ENCODE results near the gene LINC00237.

The LINC00237 gene

DNA sequence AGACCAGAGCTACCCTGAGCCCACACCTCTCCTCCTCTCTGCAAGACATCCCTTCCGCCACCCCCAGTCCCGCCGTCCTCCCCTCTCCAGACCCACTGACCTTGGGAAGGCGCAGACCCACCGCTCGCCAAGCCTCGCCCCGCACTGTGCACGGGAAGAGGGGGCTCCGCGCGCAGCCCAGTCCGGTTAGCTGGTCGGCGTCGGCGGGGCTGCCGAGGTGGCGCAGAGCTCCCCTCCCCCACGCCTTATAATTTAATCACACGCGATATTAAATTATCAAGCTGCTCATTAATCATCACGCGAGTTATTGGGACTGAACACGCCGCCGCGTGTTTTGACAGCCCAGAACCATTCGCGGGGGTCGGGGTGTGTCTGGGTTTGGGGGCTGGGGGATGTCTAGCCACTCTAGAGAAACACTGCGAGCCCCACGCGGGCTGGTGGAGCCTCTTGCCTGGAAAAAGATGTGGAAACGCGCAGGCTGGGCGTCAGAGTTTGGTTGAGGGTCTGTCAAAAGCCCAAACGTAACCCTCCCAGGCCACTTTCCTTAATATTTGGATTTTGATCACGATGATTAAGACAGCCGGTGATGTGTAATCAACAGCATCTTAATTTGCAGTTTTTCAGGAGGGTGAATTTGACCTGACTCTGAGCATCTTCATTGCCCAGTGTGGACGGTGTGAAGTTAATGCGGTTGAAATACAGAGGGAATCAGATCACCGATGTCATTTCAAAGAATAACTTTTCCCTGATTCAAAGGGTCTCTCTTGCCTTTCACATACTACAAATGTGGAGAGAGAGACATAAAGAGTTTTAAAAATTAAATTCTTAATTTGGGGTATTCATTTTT is at the start of gene LINC00237:
LINC00237 (minus strand) TSS at position 188 of the 847 bp plus-strand sequence.
- FAIRE-seq = no peak
- no peak for TF ChIP-seq CTCF (IDR thresholded peaks at IDR 0.05; ENCODE audit: insufficient read depth, missing control alignments)
- DNase-seq (ENCODE audit: insufficient read length, low spot score) = no peak

DNA sequence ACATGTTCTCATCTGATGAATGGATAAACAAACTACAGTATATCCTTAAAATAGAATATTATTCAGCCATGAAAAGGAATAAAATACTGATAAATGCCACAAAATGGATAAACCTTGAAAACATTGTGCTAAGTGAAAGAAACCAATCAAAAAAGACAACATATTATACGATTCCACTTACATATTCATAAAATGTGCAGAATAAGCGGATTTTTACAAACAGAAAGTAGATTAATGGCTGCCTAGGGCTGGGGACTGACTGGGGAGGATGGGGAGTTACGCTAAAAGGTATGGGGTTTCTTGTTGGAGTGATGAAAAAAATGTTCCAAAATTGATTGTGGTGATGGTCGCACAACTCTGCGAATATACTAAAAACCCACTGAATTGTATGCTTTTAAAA is 49.1 kb upstream of the LINC00237 start:
- DNase-seq (ENCODE audit: insufficient read length, low spot score) = no peak

DNA sequence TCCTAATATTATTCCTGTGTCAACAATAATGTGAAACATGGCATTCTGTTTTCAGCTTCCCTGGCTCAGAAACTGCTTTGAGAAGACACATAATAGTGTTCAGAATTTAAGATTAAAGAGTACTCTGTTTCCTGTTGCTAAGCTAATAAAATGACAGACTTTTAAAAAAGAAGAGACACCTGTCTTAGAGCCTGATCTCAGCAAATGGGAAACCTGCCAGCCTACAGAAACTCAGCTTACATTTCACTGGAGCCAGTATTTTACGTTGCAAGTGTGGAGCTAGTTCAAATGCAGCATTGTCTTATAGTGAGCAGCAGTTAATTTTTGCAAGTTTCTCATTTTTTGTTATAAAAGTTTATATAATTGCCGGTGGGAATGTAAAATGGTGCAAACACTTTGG is 48.5 kb upstream of the LINC00237 start:
- FAIRE-seq = no peak

More for the DNA sequence above, 49.1 kb upstream of the LINC00237 start:
- FAIRE-seq = no peak
- TF ChIP-seq CTCF (IDR thresholded peaks at IDR 0.05; ENCODE audit: insufficient read depth, missing control alignments) = no peak

DNA sequence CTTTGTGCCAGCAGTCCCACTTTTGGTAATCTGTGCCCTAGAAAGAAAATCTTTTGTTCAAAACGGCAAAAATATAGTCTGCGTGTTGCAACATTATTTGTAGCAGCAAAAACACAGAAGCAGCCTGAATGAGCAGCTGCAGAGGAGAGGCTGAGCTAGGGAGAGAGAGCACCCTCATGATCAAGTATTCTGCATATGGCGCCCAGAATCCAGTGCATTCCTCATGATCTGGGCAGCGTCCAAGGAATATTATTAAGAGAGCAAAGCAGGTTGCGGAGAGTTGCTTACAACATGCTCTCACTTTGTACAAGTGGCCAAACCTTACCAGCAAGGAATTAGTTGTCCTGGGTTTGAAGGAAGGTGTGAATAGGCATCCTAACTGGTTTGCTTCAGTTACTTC is 45.6 kb upstream of the LINC00237 start:
- DNase-seq (ENCODE audit: insufficient read length, low spot score) (no peak), FAIRE-seq (no peak)
- no peak for TF ChIP-seq CTCF (IDR thresholded peaks at IDR 0.05; ENCODE audit: insufficient read depth, missing control alignments)

More for the DNA sequence above, 48.5 kb upstream of the LINC00237 start:
- DNase-seq (ENCODE audit: insufficient read length, low spot score) = no peak
- TF ChIP-seq CTCF (IDR thresholded peaks at IDR 0.05; ENCODE audit: insufficient read depth, missing control alignments) = no peak

DNA sequence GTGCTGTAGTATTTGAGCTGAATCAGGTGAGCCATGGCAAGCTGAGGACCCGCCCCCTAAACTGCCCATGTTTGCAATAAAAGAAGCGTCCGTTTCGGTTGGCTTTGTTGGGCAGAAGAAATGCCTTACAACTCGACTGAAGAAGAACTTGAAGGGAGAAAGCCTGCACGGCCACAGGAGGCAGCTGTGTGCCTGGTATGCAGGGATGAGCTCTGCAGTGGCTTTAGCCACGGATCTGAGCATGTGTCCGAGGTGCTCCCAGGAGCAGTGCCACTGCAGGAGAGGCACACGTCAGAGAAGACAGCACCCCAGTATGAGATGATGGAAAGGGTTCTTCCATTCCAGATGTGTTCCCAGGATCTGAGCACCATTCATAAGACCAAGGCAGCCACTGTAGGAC is 43.2 kb upstream of the LINC00237 start:
- FAIRE-seq (no peak), DNase-seq (ENCODE audit: insufficient read length, low spot score) (no peak)
- no peak for TF ChIP-seq CTCF (IDR thresholded peaks at IDR 0.05; ENCODE audit: insufficient read depth, missing control alignments)

DNA sequence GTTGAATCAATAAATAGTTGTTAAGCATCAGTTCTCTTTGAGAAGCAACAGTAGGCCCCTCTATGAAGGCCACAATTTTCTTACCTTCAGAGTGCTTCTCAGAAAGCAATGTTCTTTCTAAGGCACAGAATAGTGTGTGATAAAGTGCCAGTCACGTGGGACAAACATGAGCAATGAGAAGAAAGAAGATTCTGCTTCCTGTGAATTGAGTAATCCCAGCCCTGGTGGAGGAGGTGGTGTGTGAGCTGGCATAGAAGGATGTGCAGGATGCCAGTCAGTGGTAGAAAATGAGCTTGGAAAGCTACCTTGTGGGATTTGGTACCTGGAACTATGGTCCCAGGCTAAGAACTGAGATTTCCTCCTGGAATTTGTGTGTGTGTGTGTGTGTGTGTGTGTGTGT is 41.4 kb upstream of the LINC00237 start:
- TF ChIP-seq CTCF (IDR thresholded peaks at IDR 0.05; ENCODE audit: insufficient read depth, missing control alignments) = no peak
- no peak for FAIRE-seq
- no peak for DNase-seq (ENCODE audit: insufficient read length, low spot score)

DNA sequence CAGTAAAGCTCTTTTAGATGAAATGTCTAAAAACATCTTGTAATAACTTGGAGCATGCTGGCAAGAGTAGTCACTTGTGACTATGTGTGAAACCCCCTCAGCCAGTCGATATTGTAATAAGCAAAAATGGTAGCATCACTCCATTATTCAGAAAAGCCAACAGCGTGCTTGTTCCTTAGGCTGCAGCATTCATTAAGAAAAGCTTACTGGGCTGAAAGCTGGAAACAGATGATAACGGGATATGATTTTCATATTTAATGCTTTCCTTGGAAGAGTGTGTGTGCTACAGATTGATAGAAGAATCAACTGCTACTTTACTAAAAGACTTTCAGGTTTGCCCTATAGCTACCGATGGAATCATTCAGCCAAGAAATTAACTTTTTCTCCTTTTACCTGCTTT is 40.1 kb upstream of the LINC00237 start:
- FAIRE-seq (no peak), DNase-seq (ENCODE audit: insufficient read length, low spot score) (no peak)
- TF ChIP-seq CTCF (IDR thresholded peaks at IDR 0.05; ENCODE audit: insufficient read depth, missing control alignments) = no peak

Measured in D721Med (cell line).